GM12878 (cell line): ENCODE results near the gene TMTC1. TPM values are rescaled to one million over a fixed set of nuclear protein-coding genes. Genes with fewer than 3 reads are reported as not detected.

Experiments used
- ATAC-seq: fragments of 200-7000 bp; cut with Tn5 transposase; 3 replicates; pipeline ENCODE4 v1.9.1; 2020; ENCODE audit warnings: mild to moderate bottlenecking, moderate library complexity
- BruUV-seq: library from RNA; stranded (reverse); fragments of 400-500 nt; replicated peaks from 2 replicates; lab custom pipeline; 2021; lab: Mats Ljungman, UMichigan
- CTCF ChIA-PET: fragments of 300-600 bp; sonication (Branson Sonifier 250); formaldehyde crosslinking; extraction: SDS; loops from one replicate; lab custom pipeline; 2021; ENCODE audit warnings: inconsistent platforms; lab: Yijun Ruan, JAX
- POLR2A ChIA-PET: fragments of 350-600 bp; formaldehyde crosslinking; extraction: SDS; loops from one replicate; lab custom pipeline; 2021; ENCODE audit warnings: inconsistent platforms; lab: Charles Lee
- RAD21 ChIA-PET: fragments of 300-600 bp; sonication (Branson Sonifier 250); formaldehyde crosslinking; loops from one replicate; lab custom pipeline; 2023; ENCODE audit warnings: antibody characterized with exemption; ENCODE audit not compliant: unreplicated experiment; lab: Charles Lee
- SMC1A ChIA-PET: fragments of 300-600 bp; sonication (Branson Sonifier 250); formaldehyde crosslinking; loops from one replicate; lab custom pipeline; 2023; ENCODE audit not compliant: unreplicated experiment, uncharacterized antibody; lab: Charles Lee
- DNase-seq: peaks from one replicate; pipeline ENCODE4 v3.0.0-alpha.2; 2011; ENCODE audit warnings: low read depth, low spot score
- FAIRE-seq: peaks from 3 replicates; lab custom pipeline; 2011; peaks lifted over from hg19 to GRCh38; lab: Jason Lieb, UNC
- H2AFZ ChIP-seq: 2 replicates; pipeline ENCODE4 v1.6.0; 2011; ENCODE audit warnings: low read depth, low read length, control low read depth; ENCODE audit not compliant: control insufficient read depth
- H3K27ac ChIP-seq: 2 replicates; pipeline ENCODE4 v1.5.1; 2011; ENCODE audit warnings: control low read depth; ENCODE audit not compliant: control insufficient read depth, insufficient read depth
- H3K27me3 ChIP-seq, 2 experiments: replicated peaks in 1 of 2; 2 replicates each; pipeline versions ENCODE4 v1.6.0 to v1.6.1; 2011; ENCODE audit warnings: low read length in 1 of 2; ENCODE audit not compliant: control insufficient read depth in 2 of 2, insufficient read depth in 2 of 2
- H3K36me3 ChIP-seq, 2 experiments: 2 replicates each; pipeline ENCODE4 v1.5.1; 2011; ENCODE audit warnings: low read length in 1 of 2; ENCODE audit not compliant: control insufficient read depth in 2 of 2, insufficient read depth in 2 of 2
- H3K4me1 ChIP-seq: 2 replicates; pipeline ENCODE4 v1.6.1; 2011; ENCODE audit warnings: mild to moderate bottlenecking, low read length, moderate library complexity, mixed read lengths; ENCODE audit not compliant: control insufficient read depth, insufficient read depth
- H3K4me2 ChIP-seq: 2 replicates; pipeline ENCODE4 v1.6.0; 2011; ENCODE audit warnings: control low read depth; ENCODE audit not compliant: control insufficient read depth, insufficient read depth
- H3K4me3 ChIP-seq: fragments of 200-600 bp; sonication (generic); 2 replicates; pipeline ENCODE4 v1.5.1; 2016
- H3K79me2 ChIP-seq: 2 replicates; pipeline ENCODE4 v1.6.0; 2011; ENCODE audit warnings: low read length; ENCODE audit not compliant: control insufficient read depth, insufficient read depth
- H3K9ac ChIP-seq: 2 replicates; pipeline ENCODE4 v1.8.0; 2011; ENCODE audit warnings: low read length, control low read depth, mixed read lengths; ENCODE audit not compliant: control insufficient read depth, insufficient read depth
- H3K9me3 ChIP-seq: replicated peaks from 3 replicates; pipeline ENCODE4 v1.5.1; 2011; ENCODE audit warnings: mild to moderate bottlenecking, low read length; ENCODE audit not compliant: control insufficient read depth, insufficient read depth
- H4K20me1 ChIP-seq: 2 replicates; pipeline ENCODE4 v1.6.0; 2011; ENCODE audit not compliant: control insufficient read depth, insufficient read depth
- CTCF ChIP-seq, 3 experiments: IDR thresholded peaks in 2 of 3; conservative IDR thresholded peaks in 1 of 3; 2 replicates each; pipeline ENCODE4 v1.5.1; 2011; ENCODE audit warnings: low read depth in 3 of 3, low read length in 3 of 3, mild to moderate bottlenecking in 3 of 3, control low read depth in 2 of 3, moderate library complexity in 2 of 3, inconsistent platforms in 1 of 3, mixed read lengths in 1 of 3; ENCODE audit not compliant: control insufficient read depth in 2 of 3, insufficient read depth in 1 of 3; ENCODE audit errors: extremely low read depth in 1 of 3
- GATAD2B ChIP-seq: fragments of 450-650 bp; conservative IDR thresholded peaks from 2 replicates; pipeline ENCODE4 v1.6.1; 2017; ENCODE audit warnings: low read depth, mild to moderate bottlenecking, moderate library complexity
- POU2F2 ChIP-seq: IDR thresholded peaks from 3 replicates; pipeline ENCODE4 v1.6.1; 2011; ENCODE audit warnings: low read depth, mild to moderate bottlenecking, low read length, borderline replicate concordance
- USF1 ChIP-seq: IDR thresholded peaks from 2 replicates; pipeline ENCODE4 v1.6.1; 2011; ENCODE audit warnings: borderline replicate concordance, low read depth, mild to moderate bottlenecking, moderate library complexity, mixed read lengths, low read length; ENCODE audit not compliant: insufficient read depth; ENCODE audit errors: extremely low read length
- WGBS: methylation state at CpG from one replicate; pipeline ENCODE4 v1.1.6; 2016; ENCODE audit warnings: low lambda C conversion rate; ENCODE audit not compliant: insufficient replicate concordance, insufficient coverage; ENCODE audit errors: missing lambda C conversion rate; 5-methylcytosine and 5-hydroxymethylcytosine counted together
- in situ Hi-C: fragments of 300-500 bp; cut with MboI; formaldehyde crosslinking; loops from 9 replicates; pipeline ENCODE4 v1.14.3; 2018; ENCODE audit warnings: mixed read lengths
- intact Hi-C: fragments of 100-400 bp; cut with micrococcal nuclease; formaldehyde crosslinking; loops from one replicate; pipeline ENCODE4 v1.14.2; 2022; ENCODE audit not compliant: unreplicated experiment
- polyA plus RNA-seq, 11 experiments: library from polyadenylated mRNA; depleted of rRNA in 4 of 11; unstranded in 6 of 11; stranded (reverse) in 5 of 11; fragments of >200 nt; fragmentation: Nextera tagmentation in 4 of 11; fragmentation: Illumina TruSeq in 1 of 11; extraction: Ambion mirVana in 4 of 11; extraction: Trizol in 1 of 11; gene quantifications; 1 replicate in 1 of 11; 2 replicates in 10 of 11; pipeline versions ENCODE4 v1.2.1 to v1.2.3, GENCODE V29; 2011 to 2016; ENCODE audit warnings: inconsistent platforms in 2 of 11, missing spikeins in 2 of 11, low read depth in 1 of 11
- total RNA-seq, 4 experiments: library from RNA; depleted of rRNA in 3 of 4; stranded (reverse); fragments of >200 nt in 3 of 4; fragmentation: Illumina TruSeq in 1 of 4; extraction: Trizol in 1 of 4; gene quantifications; 2 replicates each; pipeline versions ENCODE4 v1.2.1 to v1.2.3, GENCODE V29; 2013 to 2021
- TF ChIP-seq, protein P1 (sequence below): IDR thresholded peaks from 2 replicates; pipeline ENCODE4 v1.6.1; 2012; ENCODE audit warnings: low read depth, low read length, improper control_type of control experiment

The TMTC1 gene
- total and polyA plus RNA-seq, 10 of the 15 experiments (the other 5 are each of a cell fraction or from before 2014, with no cell fraction given), result 0.10 to 20.9 (median 0.57) TPM

- H3K4me2 ChIP-seq, result no peak overlapping the region; the same call in 1 of the 2 replicates
- DNase-seq (no peak), FAIRE-seq (no peak), ATAC-seq (peak; percentile 75)
- RAD21 ChIA-PET, result interaction anchor here (0.7 to 3.7 kb wide), 11 partner anchors 8 to 589 kb away, joined by 3 to 14 read pairs (median 3); no protein-coding TSS in a partner anchor
- no peaks in the 10 kb centered on the region for H3K79me2 ChIP-seq
- no TSS peak for BruUV-seq
- no peaks in the 10 kb centered on the region for H3K27me3 ChIP-seq
- in situ Hi-C loops (no loop called here), intact Hi-C loops (no loop called here)
- no peaks in the 10 kb centered on the region for H3K9me3 ChIP-seq
- H3K9ac ChIP-seq, result no peak overlapping the region
- TF ChIP-seq GATAD2B (no peak), USF1 (no peak), CTCF (IDR thresholded peaks at IDR 0.05 in 2 of 3, conservative IDR thresholded peaks at IDR 0.05 in 1 of 3; ENCODE audit: control insufficient read depth in 2 of 3, extremely low read depth in 1 of 3, insufficient read depth in 1 of 3, low read depth in 3 of 3, low read length in 3 of 3) (peak in 1 of 3 experiments; percentile 12; a peak in 1 of 6 replicates), POU2F2 (no peak)
- TF ChIP-seq, protein P1, sequence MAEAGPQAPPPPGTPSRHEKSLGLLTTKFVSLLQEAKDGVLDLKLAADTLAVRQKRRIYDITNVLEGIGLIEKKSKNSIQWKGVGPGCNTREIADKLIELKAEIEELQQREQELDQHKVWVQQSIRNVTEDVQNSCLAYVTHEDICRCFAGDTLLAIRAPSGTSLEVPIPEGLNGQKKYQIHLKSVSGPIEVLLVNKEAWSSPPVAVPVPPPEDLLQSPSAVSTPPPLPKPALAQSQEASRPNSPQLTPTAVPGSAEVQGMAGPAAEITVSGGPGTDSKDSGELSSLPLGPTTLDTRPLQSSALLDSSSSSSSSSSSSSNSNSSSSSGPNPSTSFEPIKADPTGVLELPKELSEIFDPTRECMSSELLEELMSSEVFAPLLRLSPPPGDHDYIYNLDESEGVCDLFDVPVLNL, result no peak
- no peaks in the 10 kb centered on the region for H3K36me3 ChIP-seq
- no peak overlapping the region for H3K4me3 ChIP-seq
- H2AFZ ChIP-seq, result no peak overlapping the region
- H3K27ac ChIP-seq, result no peak overlapping the region
- SMC1A ChIA-PET, result interaction anchor here (0.6 to 5.4 kb wide), 10 partner anchors 8 to 356 kb away, joined by 3 to 37 read pairs (median 4); no protein-coding TSS in a partner anchor
- POLR2A ChIA-PET, result interaction anchor here (0.6 to 1.6 kb wide), 4 partner anchors 10 to 39 kb away, joined by 3 to 5 read pairs (median 4); no protein-coding TSS in a partner anchor
- CTCF ChIA-PET, result interaction anchor here (1.0 to 2.9 kb wide), 11 partner anchors 9 to 357 kb away, joined by 3 to 19 read pairs (median 4); no protein-coding TSS in a partner anchor
- WGBS, result 67% methylated on average over 6 of the region's 6 CpGs
- H4K20me1 ChIP-seq, result no peaks in the 10 kb centered on the region
- H3K4me1 ChIP-seq, result peaks cover 5% of the 10 kb centered on the region
Measured at GRCh38 chr12:29544428-29545101, 239.2 kb downstream of the TMTC1 start.
